ENCODE results near the gene SLC4A1AP.
A peak's percentile ranks its signal among the peaks of the same experiment; 100 is the strongest.

SLC4A1AP gene

DNA sequence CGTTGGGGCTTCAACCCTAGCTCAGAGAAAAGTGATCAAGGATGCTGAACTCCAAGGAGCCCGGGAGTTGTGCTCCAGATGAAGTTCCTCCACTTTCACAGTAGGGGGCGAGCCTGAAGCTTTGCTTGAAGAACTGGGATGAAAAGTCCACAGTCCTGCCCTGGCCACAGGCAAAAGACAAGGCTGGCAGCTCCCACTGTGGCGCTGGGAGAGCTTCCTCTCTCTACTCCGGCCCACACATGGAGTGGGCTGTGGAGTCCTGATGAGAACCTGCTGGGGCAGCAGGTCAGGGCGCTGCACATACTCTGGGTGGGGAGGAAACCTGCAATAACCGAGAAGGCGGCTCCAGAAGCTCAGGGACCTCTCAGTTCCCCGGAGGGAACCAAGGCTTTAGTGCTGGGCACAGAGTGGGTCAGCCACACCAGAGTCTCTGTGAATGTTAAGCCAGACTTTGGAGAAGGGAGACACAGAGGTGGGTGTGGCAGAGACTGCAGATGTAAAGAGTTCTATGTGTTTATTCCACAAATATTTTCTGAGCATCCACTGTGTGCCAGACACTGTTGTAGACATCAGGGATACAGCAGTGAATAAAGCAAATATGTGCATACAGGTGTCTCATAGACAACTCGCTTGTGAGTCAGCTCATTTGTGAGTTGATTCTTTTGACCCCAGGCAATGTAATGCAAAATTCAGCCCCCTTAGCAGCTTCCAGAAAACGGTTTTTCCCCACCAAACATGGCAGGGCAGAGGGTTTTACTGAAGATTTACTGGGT is 59.9 kb downstream of the SLC4A1AP start:
- DNase-seq = no peak

DNA sequence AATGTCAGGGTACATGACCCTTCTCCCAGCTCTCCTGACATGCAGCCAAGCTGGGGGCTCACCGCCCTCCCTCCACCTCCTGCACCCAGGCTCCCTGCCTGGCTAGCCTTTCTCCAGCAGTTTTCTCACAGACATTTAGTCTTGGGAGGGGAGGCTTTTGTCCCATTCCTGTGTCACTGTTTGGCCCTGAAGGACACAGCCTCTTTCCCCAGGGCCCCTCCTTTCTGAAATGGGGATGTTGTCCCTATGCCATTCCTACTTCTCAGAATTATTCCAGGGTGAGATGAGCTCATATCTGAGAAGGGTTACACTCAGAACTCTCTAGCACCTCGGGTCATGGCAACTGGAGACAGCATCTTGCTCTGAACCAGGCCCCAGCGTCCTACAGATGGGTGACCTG is 60.5 kb downstream of the SLC4A1AP start:
- no peak for DNase-seq

DNA sequence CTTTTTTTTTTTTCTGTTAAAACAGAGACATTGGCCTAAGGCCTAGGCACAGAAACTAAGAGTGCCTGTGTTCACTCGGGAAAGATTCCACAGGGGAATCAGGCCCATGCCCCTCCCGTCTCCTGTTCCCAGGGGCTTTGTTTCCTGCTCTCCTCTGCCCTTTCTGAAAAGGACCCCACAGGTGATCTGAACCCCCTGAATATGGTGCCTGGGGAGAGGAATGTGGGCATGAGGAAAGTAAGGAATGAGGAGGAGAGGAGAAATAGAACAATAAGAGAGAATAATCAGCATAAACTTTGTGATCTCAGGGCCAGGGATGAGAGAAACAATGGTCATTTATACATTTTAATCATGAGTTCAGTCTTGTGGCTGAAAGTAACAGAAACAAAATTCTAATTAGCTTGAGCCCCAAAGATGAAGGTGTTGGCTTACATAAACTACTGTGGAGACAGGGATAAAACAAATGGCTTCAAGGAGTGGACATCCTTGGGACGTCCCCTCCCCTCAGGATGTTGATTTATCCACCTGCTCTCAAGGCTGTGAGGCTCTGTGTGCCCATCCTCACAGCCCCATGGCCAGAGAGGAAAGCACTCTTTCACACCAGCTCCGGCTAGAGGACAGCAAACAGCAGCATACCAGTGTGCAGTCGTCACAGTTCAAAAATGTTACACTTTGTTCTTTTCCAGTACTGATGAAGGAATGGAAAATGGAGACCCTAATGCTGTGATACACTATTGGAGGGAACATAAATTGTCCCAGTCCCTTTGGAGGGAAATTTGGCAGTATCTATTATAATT is 61.4 kb downstream of the SLC4A1AP start:
- DNase-seq = no peak

DNA sequence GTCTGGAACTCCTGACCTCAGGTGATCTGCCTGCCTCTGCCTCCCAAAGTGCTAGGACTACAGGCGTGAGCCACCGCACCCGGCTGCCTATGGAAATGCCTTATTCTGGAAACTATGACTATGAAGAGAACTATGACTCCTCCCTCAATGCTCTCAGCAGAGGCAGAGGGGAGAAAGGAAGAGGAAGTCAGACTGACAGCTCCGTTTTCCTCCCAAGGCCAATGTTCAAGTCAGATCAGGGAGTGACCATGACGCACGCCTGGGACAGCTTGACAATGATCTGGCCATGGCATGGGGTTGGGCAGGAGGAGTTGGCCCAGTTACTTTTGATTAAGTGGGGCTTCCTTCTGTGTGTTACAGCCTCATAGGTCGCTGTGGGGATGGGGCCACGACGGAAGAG is 63.6 kb downstream of the SLC4A1AP start:
- no peak for DNase-seq

DNA sequence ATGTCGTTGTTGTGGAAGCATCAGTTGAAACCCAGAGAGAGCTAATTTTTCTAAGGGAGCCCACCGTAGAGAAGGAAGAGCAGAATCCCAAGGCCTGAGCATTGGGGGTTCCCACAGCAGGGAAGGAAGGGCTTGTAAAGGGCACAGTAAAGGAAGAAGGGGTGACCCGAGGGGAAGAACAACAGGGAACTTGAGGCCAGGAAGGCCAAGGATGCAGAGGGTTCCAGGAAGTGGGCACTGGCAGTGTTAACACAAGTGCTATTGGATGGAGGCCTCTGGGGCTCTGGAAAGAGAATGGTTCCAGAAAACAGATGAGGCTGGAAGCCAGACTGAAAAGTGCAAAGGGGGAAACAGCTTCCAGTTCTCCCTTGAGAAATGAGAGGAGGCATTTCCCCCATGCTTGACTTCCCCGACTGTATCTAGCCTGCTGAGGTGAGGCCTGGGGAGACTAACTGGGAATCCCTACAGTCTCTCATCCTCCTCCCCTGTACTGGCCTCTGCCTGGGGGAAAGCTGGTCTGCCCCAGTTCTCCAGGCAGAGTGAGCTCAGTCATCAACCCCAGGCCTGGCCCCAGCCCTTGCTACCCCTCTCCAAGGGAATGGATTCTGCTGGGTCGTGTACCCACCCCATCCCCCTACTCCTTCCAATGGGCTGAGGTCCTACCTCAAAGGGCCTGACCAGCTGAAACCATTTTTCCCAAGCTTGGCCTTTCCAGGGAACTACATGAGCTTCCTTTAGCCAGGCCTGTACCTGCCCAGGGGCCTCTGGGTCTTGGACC is 64.6 kb downstream of the SLC4A1AP start:
- no peak for DNase-seq

DNA sequence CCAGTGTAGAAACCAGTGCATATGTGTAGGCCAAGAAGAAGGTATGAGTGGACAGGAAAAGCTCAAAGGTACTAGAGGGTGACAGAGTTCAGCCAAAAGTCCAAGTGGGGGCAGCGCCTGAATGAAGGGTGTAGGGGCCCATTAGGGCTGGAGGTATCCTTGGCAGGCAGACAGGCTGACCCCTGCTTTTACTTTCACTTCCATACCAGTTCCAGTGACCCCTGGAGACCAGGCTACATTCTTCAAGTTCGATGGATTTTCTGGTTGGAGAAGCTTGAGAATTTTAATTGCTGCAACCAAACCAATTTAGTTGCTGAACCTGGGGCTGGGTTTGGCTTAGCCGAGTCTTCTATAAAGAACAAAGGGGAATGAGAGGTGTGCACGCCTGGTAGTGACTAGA is 65.5 kb downstream of the SLC4A1AP start:
- no peak for DNase-seq

DNA sequence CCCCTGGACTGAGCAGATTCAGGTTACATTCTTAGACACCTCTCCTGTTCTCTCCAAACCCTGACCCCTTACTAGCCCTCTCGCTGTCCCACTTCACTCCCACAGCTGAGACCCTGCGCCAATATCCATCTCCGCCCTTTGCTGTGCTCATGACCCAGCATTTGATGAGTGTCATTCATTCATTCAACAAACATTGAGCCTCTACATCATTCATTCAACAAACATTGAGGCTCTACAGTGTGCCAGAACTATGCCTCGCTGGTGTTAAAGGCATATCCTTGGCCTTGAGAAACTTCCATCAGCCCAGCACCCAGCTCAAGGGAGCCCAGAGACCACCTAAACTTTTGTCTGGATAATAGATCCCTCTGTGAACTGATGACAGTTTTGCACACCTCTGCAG is 65.9 kb downstream of the SLC4A1AP start:
- DNase-seq = no peak

DNA sequence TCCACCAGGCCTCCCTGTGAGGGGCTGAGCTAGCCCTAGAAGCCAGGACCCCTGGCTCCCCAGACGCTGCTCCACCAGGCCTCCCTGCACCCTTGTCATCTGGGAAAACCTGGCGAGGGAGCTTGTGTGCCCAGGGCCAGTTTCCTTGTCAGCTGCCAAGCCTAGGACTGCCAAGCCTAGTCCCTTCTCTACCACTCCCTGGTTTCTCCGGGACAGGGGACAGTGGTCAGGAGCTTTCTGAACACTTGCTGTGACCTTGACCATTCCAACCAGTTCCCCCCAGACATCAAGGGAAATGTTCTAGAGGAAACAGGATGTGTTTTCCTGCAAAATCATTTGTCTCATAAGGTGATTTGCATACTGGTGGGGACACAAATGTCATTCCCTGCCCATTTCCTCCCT is 66.6 kb downstream of the SLC4A1AP start:
- no peak for DNase-seq

DNA sequence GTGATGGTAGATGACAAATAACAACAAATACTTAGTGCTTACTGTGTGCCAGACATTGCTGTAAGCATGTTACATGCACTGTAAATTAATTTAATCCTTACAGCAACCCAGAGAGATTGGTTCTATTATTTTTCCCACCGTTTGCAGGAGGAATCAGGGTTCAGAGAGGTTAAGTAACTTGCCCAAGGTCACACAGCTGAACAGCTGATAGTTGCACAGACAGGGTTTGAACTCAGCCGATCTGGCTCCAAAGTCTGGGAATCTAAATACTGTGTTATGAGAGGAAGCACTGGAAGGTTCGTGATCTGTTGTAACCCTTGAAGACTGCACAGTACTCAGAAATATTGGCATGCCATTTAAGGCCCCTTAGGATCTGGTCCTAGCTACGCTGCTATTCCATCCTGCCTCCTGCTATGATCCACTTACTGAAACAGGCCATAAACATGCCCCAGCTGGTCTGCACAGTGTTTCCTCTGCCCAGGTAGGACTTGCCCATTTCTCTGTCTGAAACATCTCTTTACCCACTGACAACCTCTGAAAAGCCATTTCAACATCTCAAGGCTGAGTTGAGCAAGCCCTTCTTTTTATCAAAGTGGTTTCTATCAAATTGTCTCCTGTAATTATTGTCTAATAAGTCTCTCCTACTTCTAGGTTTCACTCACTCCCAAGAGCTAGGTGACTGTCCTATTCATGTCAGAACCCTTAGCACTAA is 67.4 kb downstream of the SLC4A1AP start:
- DNase-seq = no peak

DNA sequence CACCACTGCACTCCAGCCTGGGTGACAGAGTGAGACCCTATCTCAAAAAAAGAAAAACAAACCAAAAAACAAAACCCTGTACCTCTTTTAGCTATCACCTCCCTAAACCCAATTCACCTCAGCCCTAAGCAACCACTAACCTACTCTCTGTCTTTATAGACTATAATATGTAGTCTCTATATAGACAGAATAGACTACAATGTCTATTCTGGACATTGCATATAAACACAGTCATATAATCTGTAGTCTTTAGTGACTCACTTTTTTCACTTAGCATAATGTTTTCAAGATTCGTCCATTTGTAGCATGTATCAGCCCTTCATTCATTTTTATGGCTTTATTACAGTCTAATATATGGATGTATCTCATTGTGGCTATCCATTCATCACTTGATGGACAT is 70.6 kb downstream of the SLC4A1AP start:
- DNase-seq = no peak

DNA sequence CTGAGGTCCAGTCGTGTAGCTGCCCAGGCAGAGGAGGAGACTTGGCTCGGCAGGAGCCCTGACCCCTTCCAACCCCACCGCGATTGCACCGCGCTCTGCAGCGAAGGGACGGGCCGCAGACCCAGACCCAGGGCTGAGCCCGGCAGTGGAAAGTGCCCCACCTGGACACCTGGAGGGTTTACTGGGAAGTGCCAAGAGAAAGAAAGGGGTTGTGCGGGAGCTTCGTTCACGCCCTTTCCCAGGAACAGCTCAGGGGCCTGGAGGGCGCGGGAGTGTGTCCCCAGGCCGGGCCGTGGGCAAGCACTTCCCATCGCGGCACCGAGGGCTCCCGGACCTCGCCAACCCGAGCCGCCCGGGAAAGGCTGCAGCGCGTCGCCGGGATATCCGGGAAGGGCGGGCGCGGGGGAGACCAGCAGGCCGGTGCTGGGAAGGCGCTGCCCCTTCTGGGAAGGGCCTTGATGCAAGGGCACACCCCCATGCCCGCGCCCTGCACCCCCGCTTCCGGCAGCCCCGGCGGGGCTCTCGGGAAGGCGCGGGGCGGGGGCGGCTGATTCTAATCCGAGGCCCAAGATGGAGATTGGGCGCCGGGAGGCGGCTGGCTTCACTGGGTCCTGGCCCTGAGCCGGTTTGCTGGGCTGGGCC is 71.7 kb downstream of the SLC4A1AP start:
- peak; percentile 77 for DNase-seq

DNA sequence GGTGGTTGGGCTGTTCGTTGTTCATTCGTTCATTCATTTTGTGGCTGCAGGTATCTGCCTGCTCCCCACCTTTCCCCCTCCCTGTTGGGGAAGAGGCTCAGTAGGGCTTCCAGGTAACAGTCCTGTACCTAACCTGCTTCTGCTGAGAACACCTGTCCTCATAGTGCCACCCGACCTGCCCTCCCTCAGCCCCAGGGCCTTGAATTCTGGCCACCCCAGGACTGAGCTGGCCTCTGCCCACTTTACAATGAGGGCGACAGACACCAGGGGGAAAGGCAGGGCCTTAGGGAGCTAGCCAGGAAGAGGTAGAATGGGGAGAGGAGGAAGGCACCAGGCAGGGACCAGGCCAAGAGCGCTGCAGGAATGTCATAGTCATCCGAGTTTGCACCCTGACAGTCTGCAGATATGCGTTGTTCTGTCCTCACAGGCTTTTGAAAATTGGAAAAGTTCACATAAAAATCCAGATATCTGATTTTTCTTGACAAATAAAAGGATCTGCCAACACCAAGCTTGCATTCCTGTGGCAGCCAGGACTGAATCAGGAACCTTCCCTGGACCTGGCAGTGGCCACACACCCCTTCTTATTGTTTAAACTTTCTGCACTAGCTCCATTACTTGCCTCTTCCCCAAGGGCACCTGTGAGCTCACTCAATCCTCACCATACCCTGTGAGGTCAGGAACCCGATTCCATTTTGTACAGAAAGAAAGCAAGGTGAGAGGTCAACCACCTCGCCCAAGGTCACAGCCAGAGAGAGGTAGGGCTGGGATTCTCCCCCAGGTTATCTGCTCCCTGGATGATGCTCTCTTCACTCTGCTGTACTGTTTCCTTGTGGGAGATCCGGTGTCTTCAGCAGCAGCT is 72.6 kb downstream of the SLC4A1AP start:
- DNase-seq = no peak

DNA sequence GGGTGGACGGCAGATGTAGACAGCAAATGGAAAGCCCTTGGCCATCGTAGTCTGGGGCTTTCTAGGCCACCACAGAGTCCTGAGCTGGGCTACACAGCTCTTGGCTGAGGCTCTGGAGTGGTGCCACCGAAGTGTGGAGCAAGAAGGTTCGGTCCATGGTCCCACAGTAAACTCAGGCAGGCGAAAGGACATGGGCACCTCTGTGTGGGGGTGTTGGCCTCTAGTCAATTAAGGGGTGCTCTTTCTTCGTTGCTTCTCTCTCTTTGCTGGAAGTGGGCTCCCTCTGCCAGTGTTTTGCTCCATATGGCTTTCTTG is 73.2 kb downstream of the SLC4A1AP start:
- DNase-seq = no peak

DNA sequence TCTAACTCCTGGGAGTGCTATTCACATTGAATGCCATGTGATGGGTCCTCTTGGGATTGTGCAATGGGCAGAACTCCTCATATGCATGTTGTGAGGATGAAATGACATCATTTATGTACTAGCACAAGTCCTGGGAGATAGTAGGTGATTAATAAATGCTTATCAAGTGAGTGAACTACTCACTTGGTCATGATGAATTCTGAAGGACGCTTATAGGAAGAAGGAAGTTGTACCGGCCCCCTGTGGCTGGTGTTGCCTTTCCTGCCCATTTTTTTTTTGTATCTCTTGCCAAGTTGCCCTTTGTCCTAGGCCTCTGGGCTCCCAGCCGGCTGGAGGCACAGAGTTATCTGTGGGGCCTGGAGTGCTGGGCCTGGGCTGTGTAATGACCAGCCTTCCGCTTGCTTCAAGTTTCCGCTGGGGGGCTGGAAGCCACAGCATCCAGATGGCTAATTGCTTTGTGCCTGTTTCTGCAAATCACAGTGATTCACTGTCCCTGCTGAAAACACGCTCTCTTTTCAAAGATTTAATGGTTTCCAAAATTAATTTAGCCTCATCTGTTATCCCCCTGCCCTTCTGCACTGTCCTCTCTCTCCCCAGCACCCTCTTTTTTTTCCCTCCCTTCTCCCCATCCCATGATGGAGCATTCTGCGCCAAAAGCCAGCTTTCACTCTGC is 74.1 kb downstream of the SLC4A1AP start:
- DNase-seq = no peak

DNA sequence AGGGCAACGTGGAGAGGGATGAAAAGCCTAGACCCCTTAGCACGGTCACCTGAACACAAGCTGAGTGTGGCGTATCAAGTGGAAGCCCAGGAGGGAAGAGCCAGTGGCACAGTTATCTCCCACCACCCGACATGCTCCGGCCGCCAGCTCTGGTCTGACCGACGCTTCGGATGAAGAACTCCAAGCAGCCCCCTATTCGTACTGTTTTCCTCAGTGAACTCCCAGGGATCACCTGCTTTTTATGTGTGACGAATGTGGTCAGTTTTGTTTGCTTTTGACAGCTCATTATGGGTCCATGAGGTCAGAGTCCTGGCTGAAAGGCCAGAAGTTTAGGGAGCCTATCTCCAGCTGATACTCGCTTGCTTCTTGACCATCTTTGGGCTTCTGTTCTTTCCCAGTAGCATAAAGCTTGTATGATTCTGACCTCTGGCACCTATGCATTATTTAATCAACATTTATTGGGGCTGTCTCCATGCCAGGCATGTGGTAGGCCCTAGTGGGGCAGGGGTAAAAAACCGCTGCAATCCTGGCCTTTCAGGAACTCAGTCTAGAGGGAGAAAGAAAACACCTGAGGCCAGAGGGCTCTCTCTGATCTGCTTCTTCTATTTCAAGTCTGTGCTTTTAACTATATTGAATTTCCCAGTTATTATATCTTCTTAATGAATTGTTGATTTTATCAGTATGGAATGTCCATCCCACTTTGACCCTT is 74.8 kb downstream of the SLC4A1AP start:
- DNase-seq = no peak

DNA sequence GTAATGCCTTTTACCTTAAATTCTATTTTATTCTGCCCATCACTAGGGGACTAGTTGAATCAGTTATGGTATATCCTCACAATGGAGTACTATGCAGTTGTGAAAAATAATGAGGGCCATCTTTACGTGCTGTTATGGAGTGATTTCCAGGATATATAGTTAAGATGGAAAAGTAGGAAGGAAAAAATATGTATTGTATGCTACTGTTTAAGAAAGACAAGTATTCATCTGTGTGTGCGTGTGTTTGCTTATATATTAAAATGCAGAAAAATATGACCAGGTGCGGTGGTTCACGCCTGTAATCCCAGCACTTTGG is 75.3 kb downstream of the SLC4A1AP start:
- no peak for DNase-seq

DNA sequence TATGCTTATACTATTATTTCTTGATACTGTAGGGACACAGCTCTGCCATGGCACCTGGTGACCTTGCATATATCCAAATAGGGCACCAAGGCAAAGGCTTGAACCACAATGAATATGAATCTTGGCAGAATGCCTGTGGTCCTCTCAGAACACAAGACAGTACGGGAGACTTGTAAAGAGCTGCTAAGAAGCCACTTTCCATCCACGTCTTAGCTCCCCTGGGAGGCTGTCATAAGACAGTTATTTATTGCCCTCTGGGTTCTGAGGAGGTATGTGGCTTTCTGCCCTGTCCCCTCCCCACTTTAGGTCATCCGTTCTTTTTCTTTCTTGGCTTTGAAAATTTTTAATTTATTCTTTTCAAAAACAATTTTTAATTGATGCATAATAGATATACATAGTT is 78.0 kb downstream of the SLC4A1AP start:
- DNase-seq = no peak

DNA sequence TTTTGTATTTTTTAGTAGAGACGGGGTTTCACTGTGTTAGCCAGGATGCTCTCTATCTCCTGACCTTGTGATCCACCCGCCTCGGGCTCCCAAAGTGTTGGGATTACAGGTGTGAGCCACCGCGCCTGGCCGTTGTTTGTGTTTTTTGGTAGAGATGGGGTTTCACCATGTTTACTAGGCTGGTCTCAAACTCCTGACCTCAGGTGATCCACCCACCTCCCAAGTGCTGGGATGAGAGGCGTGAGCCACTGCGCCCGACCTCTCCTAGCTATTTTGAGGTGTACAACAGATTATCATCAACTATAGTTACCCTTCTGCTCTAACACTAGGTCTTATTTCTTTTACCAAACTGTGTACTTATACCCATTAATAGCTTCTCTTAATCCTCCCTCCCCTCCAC is 78.9 kb downstream of the SLC4A1AP start:
- no peak for DNase-seq

Measured in stimulated activated CD4-positive, alpha-beta T cell treated with anti-CD3 and anti-CD28 coated beads, Interleukin-4, amount 100 ng/mL, for 1 hour (primary cell).